GM18873 (cell line): ENCODE measurements around the gene SLC35D2.
"Not testable (repeated sequence)": the region's sequence is repeated elsewhere in the genome, so short reads cannot be mapped to it uniquely, and the experiment has no call there.

Source experiments
- ATAC-seq: cut with Tn5 transposase; IDR thresholded peaks from one replicate; pipeline ENCODE4 v1.9.1; 2021; ENCODE audit warnings: mild to moderate bottlenecking, moderate library complexity, moderate number of reproducible peaks; ENCODE audit not compliant: unreplicated experiment, low FRiP score

SLC35D2 gene

DNA sequence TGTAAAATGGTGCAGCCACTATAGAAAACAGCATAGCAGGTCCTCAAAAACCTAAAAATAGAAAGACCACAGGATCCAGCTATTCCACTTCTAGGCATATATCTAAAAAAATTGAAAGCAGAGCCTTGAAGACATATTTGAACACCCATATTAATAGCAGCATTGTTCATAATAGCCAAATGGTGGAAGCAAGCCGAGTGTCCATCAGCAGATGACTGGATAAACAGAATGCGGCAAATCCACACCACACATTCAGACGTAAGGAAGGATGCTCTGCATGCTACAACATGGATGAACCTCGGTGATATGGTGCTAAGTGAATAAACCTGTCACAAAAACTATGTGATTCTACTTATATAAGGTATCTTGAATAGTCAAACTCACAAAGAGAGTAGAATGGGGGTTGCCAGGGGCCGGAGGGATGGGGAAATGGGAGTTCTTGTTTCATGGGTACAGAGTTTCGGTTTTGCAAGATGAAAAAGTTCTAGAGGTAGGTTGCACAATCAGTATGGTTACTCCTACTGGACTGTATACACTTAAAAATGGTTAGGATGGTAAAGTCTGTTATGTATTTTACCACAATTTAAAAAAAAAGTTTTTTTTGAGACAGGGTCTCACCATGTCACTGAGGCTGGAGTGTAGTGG is 64.5 kb downstream of the SLC35D2 start:
- ATAC-seq, result no peak

DNA sequence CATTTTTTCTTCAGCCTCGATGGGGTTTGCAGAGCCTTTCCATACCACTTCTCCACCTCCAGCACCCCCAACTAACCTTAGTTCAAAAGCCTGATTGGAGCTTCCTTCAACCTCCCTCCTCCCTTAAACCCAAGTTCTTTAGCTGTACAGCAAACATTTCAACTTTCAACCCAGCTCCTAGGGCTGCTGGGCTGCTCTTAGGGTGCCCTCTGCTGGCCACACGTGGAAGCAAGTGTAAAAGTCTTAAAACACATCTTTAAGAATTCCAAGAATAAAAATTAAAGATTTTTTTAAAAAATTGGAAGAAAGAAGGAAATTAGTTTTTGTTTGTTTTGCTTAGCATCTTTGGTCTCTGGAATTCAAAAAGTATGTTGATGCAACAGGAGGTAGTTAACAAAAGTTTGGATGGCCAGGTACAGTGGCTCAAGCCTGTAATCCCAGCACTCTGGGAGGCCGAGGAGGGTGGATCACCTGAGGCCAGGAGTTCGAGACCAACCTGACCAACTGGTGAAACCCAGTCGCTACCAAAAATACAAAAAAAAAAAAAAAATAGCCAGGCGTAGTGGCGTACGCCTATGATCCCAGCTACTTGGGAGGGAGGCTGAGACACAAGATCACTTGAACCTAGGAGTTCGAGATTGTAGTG is 66.1 kb downstream of the SLC35D2 start:
- no peak for ATAC-seq

DNA sequence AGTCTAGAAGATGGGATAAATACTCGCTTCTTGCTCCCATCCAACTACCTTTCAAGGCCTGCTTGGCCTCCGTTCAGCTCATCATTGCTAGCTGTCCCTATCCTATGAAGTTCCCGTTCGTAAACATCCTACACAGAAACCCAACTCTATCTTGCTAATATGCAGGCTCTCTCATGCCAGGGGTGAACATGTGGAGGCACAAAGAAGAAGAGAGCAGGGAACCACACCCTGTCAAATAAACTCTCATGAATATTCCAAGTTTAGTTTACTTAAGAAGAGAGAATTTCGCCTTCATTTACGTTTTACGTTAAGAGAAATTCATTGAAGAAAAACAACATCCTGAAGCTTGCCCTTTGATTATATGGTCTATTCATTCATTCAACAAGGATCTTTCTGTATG is 73.7 kb downstream of the SLC35D2 start:
- ATAC-seq, result no peak

DNA sequence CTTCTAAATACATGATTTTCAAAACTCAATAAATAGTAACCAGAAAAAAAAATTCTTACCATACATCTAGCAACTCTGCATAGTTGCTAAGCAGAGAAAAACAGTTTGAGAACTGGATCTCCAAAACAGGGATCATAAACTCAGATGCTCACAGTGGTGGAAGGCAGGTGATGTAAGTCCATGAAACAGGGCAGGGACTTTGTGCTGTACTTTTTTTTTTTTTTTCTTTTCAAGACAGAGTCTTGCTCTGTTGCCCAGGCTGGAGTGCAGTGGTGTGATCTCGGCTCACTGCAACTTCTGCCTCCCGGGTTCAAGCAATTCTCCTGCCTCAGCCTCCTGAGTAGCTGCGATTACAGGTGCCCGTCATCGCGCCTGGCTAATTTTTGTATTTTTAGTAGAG is 76.6 kb downstream of the SLC35D2 start:
- not testable (repeated sequence) for ATAC-seq

DNA sequence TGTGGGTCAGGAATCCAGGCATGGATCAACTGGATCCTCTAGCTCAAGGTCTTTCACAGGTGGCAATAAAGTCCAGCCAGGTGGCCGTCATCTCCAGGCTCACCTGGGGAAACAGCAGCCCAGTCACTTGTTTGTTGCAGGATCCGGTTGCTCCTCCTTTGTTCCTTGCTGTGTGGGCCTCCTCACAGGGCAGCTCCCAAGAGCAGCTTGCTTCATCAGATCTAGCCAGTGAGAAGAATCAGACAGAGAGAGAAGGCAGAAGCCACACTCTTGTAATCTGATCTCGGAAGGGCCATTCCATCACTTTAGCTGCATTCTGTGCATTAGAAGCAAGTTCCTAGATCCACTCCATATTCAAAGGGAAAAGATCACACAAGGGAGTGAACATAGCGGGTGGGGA is 78.3 kb downstream of the SLC35D2 start:
- no peak for ATAC-seq

DNA sequence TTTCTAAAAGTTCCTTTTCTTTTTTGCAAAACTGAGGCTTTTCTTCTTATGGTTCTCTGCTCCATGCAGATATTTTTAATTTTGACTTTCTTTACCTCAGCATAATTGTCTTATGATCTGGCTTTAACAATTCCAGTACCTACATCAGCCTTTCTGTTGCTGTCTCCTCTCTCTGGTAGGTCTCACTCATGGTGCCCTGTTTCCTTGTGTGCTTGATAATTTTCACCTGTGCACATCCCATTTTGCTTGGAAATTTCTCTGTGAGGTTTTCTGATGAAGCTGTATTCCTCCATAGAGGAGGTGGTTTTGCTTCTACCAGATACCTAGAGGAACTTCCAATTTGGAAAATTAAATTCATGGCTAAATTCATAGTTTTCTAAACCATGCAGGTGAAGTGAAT is 79.3 kb downstream of the SLC35D2 start:
- ATAC-seq, result no peak

DNA sequence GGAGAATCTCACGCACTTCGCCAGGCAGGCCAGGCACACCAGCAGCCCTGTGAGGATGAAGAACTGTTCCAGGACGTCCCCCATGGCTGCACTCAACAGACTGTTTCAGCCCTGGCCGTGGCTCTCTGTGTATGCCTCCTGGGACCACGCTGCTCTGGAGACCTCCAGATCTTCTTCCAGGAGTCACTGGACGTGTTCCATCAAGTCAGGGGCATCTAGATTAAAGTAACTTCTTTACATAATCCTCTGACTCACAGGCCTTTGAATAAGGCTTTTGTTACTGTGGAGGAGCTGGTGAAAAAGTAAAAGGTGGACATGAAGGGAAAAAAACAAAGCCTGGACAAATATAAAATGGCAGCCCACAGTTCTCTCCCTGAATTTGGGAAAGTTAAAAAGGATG is 81.5 kb downstream of the SLC35D2 start, which contains the start of gene HSD17B3:
TSS of gene HSD17B3 (minus strand) at position 156 of the 400 bp plus-strand sequence. CDS start at position 84, 72 bp downstream.
- ATAC-seq, result no peak

DNA sequence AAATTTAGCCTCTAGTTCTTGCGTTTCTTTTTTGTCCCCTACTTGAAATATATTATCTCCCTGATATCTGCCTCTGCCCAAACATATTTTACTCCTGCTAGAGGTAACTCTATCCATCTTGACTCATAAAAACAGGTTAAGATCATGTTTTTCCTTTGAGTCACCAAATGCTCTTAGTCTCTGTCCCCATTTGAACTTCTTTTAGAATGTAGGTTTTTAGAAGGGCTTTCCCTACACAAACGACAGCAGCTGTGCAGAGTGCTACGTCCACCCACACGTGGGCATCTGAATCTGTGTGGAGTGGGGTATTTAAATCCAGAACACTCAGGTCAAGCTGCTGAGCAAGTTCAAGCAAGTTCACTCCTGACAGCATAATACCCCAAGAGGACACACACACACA is 83.7 kb downstream of the SLC35D2 start:
- ATAC-seq, result no peak

DNA sequence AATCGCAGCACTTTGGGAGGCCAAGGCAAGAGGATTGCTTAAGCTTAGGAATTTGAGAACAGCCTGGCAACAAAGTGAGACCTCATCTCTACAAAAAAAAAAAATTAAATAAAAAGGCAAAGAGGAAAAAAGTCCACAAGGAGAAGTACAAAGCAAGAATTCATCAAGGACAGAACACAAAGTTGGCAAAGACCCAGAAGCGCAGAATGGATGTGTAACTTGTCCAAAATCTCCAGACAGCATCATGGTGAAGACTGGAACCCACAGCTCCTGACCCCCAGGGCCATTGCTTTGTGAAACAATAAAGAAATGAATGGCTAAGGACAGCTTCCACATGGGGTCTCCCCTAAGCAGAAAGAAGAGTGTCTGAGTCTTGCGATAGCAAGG is 89.4 kb downstream of the SLC35D2 start:
- ATAC-seq, result no peak

DNA sequence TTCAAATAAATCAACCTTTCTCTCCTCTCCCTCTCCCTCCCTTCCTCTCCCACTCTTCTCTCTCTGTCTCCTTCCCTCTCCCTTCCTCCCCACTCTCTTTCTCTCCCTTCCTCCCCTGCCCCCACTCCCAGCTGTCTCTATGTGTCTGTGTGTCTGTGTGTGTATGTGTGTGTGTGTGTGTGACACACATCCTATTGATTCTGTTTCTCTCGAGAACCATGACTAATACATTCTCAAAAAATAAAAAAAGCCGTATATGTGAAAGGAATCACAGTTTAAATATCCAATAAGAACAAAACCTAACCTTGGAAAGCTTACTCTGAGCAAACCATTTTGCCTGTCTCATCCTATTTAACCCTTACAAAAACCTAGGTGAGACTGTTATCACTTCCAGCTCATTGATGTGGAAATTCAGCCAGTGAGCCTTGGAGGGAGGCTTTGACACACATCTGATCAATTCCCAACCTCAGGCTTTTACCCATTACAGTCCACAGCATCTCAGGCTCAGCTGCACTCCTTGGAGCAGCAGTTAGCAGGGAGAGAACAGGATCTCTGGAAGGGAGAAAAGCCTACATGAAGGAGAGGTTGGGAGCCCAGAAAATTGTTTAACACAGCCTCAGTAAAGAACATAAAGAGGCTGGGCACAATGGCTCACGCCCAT is 89.9 kb downstream of the SLC35D2 start:
- ATAC-seq, result no peak

DNA sequence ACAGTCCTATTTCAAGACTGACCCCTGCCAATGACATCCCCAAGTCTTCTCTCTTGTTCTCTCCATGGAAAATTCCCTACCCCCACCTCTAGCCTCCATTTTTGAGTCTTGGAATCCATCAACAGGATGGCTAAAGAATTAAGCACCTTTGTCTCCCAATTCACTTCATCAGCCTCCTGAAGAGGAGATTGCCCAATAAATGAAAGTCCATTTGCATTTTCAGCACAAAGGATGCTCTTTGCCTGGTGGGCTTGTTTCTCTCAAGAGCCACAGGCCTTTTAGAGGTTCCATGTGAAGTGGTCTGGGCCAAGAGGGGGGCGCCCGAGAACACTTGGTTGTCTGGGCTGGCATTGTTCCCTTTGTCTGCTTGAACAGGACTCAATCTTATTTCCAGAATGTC is 94.1 kb downstream of the SLC35D2 start:
- no peak for ATAC-seq

DNA sequence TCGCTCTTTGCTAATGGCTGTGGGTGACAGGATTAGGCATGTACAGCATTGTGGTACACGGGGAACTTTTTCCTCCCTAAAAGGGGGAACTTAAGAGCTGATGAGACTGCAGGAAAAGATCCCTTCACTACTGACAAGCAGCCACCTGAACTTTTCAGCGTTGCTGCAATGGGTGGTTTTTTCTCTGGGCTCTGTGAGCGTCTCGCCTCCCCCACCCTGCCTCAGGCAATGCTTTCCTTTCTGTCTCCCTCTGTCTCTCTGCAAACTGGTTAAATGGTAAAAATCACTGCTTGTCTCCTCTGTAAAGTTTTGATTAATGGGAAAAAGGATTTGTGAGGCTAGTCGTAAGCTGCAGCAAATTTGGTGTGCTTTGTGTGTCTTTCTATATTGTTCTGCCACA is 101.9 kb downstream of the SLC35D2 start:
- no peak for ATAC-seq

DNA sequence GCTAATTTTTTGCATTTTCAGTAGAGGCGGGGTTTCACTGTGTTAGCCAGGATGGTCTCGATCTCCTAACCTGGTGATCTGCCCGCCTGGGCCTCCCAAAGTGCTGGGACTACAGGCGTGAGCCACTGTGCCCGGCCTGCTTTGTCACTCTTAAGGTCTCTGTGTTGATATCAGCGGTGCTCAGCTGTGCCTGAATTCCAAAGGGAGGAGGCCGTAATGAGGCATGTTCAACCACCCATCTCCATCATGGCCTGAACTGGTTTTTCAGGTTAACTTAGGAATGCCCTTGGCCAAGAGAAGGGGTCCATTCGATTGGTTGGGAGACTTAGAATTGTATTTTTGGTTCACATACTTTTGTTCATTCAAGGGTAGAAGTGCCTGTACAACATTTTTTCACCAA is 103.6 kb downstream of the SLC35D2 start:
- ATAC-seq, result no peak

DNA sequence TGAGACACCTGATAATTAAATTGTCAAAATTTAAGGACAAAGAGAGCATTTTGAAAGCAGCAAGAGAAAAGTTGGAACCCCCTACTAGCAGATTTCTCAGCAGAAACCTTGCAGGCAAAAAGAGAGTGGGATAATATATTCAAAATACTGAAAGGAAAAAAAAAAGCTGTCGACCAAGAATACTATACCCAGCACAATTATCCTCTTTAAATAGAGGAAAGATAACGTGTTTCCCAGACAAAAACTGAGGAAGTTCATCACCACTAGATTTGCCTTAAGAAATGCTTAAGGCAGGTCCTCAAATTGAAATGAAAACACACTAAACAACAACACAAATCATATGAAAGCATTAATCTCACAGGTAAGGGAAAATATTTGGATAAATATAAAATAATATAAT is 108.6 kb downstream of the SLC35D2 start:
- ATAC-seq, result no peak
